ENCODE results near the gene NOB1. TPM values are rescaled to one million over a fixed set of nuclear protein-coding genes. Genes with fewer than 3 reads are reported as not detected.

The NOB1 gene
- total RNA-seq, 1 donor from 2014 or later, result 15.9 TPM

DNA sequence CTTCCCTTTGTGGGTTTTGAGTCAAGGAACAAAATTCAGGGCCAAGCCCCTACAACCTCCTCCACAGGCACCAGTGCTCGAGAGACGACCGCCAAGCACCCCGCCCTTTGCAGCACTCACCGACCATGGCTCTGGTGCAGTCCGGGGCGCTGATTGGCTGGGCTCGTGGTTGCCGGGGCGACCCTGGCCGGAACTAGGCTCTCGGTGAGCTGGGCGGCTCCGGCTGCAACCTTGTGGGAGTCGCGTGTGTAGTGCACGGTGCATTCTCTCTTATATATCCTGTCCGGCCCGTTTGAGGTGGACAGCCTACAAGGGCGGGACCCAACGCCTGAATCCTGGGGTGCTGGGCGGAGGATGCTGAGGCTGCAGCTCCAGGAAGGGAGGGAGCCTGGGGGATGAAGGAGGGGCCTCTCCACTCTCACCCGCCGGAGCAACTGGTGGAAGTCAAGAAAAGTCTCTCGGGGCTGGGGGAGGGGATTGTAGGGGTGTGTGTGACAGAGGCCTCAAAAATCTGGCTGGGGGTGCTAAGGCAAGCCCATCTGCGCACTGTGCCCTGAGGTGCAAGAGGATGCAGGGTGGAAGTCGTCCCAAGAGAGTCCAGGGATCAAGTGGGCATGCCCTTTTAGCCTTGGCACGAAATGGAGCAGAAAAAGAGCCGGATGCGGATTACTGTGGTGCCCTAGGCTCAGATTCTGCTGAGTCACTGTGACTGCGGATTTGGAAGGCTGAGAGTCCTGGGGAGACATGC, 28.2 kb downstream of the NOB1 start, which contains the start of gene NQO1:
Gene NQO1 (minus strand): TSS at position 248 of the 748 bp plus-strand sequence. CDS start 121 bp downstream, at position 127.
- DNase-seq (ENCODE audit: missing footprints), result peak; percentile 95

DNA sequence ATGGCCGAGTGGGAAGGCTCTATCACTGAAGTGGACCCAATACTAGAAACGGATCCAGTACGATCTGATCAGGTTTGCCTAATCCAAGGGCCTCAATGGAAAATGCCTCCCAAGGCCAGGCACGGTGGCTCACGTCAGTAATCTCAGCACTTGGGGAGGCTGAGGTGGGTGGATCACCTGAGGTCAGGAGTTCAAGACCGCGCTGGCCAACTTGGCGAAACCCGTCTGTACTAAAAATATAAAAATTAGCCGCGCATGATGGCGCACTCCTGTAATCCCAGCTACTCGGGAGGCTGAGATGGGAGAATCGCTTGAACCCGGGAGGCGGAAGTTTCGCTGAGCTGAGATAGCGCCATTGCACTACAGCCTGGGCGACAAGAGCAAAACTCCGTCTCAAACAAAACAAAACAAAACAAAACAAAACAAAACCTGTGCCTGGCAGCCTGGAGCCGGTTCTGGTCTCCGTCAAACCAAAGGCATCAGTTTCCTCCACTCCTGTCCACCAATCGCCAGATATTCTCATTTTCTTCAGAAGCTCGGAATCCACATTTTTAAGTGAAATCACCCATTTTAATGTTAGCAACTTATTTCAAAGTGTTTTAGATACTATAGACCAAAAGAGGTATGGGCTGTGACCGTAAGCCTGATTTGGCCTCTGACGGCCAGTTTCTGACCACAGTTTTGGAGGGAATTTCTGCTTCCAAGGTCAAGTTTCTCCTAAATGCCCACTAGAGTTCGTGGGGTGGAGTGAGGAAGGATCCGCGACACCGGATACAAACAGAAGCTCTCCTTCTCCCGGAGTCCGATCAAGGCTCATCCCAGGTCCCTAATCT, 29.0 kb downstream of the NOB1 start:
- intact Hi-C loops (cut with DNase I), result no loop called here
- ATAC-seq, result no peak

More for the DNA sequence above, 28.2 kb downstream of the NOB1 start, which contains the start of gene NQO1:
- ATAC-seq, result peak; percentile 98
- intact Hi-C loops (cut with DNase I), result no loop called here

DNA sequence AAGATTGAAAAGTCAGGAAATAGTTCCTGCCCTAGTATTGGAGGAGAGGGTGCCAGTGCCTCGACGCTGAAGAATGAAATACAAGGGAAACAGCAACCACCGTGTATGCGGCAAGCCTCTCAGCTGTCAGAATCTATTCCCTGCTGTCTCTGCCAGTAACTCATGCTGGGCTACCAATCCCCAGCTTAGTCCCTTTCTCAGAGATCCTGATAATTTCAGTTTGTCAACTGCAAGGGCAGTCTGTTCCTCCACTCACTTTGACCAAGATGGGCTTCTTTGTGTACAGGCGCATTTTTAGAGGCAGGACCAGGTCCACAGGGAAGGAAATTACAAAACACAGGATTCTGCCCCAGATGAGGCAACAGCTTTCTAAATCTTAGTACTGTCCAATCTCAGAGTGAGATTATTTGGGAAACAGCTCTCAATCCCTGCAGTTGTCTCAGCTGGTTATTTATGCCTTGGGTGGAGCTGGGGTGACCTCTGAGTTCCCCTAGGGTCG, 29.7 kb downstream of the NOB1 start:
- DNase-seq (ENCODE audit: missing footprints) (no peak), ATAC-seq (peak; percentile 8)
- intact Hi-C loops (cut with DNase I), result no loop called here

More for the DNA sequence above, 29.0 kb downstream of the NOB1 start:
- no peak for DNase-seq (ENCODE audit: missing footprints)

DNA sequence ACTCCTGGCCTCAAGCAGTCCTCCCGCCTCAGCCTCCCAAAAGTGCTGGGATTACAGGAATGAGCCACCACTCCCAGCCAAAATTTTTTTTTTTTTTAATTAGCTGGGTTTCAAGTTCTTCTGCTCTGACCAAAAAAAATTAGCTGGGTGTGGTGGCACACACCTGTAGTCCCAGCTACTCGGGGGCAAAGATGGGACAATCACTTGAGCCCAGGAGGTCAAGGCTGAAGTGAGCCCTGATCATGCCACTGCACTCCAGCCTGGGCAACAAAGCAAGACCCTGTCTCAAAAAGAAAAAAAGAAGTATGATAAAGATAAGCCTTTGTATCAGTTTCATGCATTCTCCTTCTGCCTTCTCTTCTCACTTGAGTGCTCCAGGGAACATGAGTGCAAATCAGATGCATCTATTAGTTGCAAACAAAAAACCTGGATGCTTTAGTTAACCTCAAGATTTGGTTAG, 30.3 kb downstream of the NOB1 start:
- DNase-seq (ENCODE audit: missing footprints) (no peak), ATAC-seq (no peak)
- intact Hi-C loops (cut with DNase I), result no loop called here

DNA sequence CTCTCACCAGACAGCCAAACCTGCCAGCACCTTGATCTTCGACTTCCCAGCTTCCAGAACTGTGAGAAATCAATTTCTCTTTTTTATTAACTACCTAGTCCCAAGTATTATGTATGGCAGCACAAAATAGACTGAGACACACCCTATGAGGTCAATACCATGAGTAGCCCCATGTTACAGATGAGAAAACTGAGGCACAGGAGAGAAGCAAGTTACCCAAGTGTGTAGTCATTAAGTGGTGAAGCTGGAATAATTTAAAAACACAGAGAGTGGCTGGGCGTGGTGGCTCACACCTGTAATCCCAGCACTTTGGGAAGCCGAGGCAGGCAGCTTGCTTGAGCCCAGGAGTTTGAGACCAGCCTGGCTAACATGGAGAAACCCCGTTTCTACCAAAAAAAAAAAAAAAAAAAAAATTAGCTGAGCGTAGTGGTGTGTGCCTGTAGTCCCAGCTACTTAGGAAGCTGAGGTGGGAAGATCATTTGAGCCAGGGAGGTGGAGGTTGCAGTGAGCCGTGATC, 33.2 kb downstream of the NOB1 start:
- DNase-seq (ENCODE audit: missing footprints) (no peak), ATAC-seq (no peak)
- intact Hi-C loops (cut with DNase I), result no loop called here

DNA sequence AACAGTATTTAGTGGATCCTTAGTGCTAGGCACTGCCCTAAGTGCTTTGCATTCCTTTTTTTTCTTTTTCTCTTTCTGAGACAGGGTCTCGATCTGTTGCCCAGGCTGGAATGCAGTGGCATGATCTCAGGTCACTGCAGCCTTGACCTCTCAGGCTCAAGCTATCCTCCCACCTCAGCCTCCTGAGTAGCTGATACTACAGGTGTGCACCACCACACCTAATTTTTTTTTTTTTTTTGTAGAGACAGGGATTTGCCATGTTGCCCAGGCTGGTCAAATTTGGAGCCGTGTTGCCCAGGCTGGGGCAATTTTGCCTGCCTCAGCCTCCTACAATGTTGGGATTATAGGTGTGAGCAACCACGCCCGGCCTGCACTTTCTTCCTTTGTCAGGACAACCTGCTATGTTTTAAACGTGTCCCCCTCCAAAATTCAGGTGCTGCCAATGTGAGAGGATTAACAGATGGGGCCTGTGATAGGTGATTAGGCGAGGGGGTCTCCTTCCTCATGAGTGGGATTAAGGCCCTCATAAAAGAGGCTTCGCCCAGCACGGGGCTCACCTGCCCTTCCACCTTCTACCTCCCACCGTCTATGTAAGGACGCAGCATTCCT, 33.8 kb downstream of the NOB1 start:
- intact Hi-C loops (cut with DNase I), result no loop called here
- ATAC-seq, result no peak
- DNase-seq (ENCODE audit: missing footprints), result no peak

DNA sequence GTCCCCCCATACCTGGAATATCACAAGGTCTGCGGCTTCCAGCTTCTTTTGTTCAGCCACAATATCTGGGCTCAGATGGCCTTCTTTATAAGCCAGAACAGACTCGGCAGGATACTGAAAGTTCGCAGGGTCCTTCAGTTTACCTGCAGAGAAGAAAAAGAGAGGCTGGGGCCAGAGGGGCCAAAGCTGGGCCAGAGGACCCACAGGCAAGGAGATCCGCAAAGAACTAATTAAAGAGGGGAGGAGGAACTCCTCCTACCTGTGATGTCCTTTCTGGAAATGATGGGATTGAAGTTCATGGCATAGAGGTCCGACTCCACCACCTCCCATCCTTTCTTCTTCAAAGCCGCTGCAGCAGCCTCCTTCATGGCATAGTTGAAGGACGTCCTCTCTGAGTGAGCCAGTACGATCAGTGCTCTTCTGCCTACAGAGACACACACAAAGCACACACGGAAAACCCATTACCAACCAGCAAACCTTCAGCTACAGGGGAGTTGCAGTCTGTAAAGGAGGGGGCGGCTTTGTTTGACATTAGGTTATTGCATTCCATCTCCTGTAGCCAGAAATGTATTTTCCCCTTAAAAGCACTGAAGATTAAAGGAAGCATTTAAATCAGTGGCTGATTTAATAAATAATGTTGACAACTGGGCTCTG, 36.5 kb downstream of the NOB1 start:
- no peak for DNase-seq (ENCODE audit: missing footprints)
- intact Hi-C loops (cut with DNase I), result no loop called here
- no peak for ATAC-seq

DNA sequence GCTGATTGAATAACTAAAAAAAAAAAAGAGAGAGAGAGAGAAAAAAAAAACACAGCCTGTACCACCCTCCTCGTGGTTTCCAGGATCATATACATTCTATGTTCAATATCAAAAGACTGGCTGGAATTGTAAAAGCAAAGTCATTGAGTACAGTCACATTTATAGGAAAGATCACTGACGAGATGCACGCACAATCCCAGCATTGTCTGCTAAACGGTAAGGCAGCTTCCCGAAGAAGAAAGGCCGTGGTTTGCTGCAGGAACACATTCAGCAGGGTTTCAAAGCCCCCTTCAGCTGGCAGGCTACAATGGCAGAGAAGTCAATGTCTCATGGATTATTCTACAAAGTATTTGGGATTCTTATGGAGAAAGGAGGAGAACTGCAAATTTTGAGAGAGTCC, 37.7 kb downstream of the NOB1 start:
- no peak for DNase-seq (ENCODE audit: missing footprints)
- intact Hi-C loops (cut with DNase I), result no loop called here
- ATAC-seq, result no peak

DNA sequence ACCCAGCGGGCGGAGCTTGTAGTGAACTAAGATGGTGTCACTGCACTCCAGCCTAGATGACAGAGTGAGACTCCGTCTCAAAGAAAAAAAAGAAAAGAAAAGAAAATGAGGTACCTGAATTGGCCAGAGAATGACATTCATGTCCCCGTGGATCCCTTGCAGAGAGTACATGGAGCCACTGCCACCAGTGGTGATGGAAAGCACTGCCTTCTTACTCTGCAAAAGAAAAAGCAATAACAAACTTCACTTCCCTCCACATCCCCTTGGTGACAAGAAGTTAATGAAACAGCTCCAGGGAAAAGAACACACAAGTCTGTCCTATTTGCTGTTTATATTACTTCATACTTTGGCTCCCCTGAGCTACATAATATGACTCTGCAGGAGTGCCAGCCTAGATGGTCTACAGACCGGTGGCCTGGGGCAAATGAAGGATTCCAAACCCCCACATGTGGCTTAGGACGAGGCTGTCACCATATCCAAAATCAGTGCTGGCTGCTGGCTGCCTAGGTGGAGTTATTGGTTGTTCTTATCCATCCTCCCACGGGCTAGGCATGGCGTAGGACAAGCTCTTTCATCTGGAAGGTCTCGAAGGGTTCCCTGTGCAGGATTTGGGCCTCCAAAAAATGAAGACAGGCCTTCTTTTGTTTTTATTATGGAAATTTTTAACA, 41.7 kb downstream of the NOB1 start:
- DNase-seq (ENCODE audit: missing footprints), result no peak
- intact Hi-C loops (cut with DNase I), result no loop called here
- no peak for ATAC-seq

DNA sequence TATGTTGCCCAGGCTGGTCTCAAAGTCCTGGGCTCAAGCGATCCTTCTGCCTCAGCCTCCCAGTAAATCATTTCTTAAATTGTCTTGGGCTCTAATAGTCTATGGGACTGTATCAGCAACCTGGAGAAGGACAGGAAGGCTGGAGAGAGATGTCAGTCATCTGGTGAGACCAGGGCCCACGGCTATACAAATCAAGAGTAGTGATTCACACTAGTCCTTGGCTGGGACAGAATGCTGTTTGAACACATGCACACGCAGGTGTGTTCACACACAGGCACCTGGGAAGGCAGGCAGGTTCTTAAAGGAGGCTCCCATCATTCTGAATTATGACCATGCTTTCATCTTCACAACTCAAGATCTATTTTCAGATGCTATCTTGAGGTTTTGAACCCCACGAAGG, 42.4 kb downstream of the NOB1 start:
- intact Hi-C loops (cut with DNase I), result no loop called here
- no peak for DNase-seq (ENCODE audit: missing footprints)
- ATAC-seq, result no peak

DNA sequence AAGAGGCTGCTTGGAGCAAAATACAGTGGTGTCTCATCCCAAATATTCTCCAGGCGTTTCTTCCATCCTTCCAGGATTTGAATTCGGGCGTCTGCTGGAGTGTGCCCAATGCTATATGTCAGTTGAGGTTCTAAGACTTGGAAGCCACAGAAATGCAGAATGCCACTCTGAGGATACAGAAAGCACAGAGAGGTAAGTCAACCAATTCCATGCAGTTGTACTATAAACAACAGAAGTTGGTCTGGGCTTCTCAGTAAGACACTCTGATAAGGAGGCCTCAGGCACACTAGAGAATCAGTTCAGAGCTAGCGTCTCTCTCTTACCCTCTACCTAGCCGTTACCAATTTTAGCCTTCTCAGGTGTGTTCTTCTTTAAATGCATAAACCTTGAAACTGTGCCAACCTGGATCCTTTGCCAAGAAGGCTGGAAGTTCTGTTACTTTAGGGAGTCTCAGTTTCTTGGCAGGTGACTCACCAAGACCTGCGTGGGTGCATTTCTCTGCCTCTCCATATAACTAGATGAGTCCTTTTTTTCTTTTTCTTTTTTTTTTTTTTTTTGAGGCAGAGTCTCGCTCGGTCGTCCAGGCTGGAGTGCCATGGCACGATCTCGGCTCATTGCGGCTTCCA, 43.5 kb downstream of the NOB1 start:
- ATAC-seq, result no peak
- DNase-seq (ENCODE audit: missing footprints), result no peak
- intact Hi-C loops (cut with DNase I), result no loop called here

DNA sequence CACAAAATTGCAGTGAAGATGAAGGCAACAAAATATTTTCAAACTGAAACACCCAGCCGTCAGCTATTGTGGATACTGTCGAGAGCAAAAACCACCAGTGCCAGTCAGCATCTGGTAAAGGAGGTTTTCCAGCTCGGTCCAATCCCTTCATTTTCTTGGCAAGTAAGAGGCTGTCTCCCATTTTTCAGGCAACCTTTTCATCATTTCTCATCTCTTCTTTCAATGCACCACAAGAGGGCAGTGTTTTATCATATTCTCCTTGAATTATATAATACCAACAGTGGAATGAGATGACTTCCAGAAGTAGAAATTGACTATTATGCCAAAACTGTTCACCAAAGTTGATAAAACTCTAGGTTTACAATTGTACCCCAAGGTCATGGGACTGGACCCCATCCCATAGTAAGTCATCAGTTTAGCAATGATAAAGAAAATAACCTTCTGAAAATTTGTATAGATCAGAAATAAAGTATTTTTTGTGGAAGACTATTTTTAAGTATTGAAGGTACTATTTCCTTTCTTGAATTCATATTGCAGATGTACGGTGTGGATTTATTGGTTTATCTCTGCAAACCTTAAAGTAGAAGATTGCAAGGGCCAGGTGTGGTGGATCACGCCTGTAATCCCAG, 45.2 kb downstream of the NOB1 start:
- intact Hi-C loops (cut with DNase I), result loop anchor here (1.0 kb wide), 1 partner anchor 46 kb away; no protein-coding TSS in a partner anchor

DNA sequence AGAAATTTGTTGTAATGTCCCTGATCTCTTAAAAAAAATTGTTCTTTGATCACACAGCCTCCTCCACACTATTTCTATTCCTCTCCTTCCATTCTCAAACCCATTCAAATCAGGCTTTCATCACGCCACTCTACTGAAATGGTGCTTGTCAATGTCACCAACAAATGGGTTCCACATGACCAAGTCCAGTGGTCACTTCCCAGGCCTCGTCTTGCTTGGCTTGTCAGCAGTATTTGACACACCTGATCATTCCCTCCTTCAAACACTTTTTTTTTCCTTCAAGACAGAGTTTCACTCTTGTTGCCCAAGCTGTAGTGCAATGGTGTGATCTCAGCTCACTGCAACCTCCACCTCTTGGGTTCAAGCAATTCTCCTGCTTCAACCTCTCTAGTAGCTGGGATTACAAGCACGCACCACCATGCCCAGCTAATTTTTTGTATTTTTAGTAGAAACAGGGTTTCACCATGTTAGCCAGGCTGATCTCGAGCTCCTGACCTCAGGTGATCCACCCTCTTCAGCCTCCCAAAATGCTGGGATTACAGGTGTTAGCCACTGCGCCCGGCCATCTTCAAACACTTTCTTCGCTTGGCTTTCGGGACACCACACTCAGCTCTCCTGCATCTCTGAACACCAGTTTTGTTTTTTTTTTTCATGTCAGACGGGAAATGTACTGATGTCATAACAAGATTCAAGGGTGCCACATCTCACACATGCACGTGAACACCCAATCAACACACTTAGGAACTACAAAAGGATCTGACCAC, 46.6 kb downstream of the NOB1 start:
- DNase-seq (ENCODE audit: missing footprints), result no peak
- no peak for ATAC-seq
- intact Hi-C loops (cut with DNase I), result no loop called here

More for the DNA sequence above, 45.2 kb downstream of the NOB1 start:
- DNase-seq (ENCODE audit: missing footprints) (no peak), ATAC-seq (peak; percentile 36)

DNA sequence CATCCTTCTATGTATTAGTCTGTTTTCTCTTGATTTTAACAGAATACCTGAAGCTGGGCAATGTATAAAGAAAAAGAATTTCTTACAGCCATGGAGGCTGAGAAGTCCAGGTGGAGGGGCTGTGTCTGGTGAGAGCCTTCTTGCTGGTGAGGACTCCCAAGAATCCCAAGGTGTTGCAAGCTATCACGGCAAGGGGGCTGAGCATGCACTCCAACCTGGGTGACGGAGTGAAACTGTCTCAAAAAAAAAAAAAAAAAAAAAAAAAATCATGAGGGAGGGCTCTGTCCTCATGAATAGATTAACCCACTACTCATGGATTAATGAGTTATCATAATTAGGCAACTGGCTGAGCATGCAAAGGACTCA, 47.8 kb downstream of the NOB1 start:
- intact Hi-C loops (cut with DNase I), result no loop called here
- no peak for ATAC-seq
- no peak for DNase-seq (ENCODE audit: missing footprints)

DNA sequence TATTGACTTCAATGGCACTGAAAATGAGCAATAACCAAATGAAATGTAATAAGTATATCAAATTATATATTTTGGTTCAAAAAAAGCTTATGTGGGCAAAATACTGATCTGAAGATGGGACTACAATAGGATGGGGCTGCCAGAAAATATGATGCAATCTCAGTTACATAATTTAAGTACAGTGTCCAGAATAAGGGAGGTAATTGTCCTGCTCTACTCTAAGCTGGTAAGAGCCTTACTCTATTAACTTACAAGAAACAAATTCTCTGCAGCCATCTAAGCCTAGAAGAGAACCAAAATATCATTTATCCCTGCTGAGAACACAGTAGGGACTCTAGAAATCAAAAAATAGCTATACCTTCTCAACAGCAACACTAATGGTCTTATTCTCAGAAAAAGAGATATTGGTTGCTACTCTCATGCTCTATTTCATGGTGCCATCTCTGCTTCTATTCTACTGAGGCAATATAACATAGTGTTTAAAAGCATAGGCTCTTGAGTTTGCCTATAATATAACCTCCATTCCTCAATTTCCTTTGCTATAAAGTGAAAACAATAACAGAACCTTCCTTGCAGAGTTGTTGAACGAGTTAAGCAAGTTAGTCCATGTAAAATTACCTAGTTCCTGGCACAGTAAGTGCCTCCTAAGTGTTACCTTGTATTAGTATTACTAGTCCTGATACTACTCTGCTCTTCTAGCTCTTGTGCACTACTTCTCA, 48.3 kb downstream of the NOB1 start:
- intact Hi-C loops (cut with DNase I), result no loop called here
- peak; percentile 72 for ATAC-seq
- DNase-seq (ENCODE audit: missing footprints), result no peak

DNA sequence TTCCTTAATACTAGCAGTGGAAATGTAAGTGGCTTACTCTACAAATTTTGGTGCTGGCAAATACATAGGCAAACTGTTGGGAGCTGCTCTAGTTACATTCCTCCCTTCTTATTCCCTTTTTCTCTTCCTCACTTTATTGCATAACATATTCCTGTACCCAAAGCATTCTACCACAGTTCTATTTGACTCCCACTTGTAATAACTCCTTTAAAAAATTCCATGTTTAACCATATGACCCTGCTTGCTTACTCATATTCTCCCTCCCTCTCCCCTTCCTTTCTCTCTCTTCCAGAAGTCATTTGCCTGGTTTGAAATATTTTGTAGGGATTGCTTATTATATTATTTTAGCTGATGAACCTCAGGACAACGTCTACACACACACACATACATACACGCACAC, 51.1 kb downstream of the NOB1 start:
- ATAC-seq (no peak), DNase-seq (ENCODE audit: missing footprints) (no peak)
- intact Hi-C loops (cut with DNase I), result no loop called here
